OCI-LY1 (cell line): ENCODE results near the gene BTBD9.

Experiments
- CTCF ChIP-seq: fragments of 200-600 bp; sonication (generic), shearing (Covaris generic); IDR thresholded peaks from 2 replicates; pipeline ENCODE4 v1.5.1; 2017; ENCODE audit warnings: mild to moderate bottlenecking, antibody characterized with exemption, low read length, moderate library complexity, mixed read lengths
- EZH2 ChIP-seq: fragments of 200-600 bp; sonication (generic), shearing (Covaris generic); IDR thresholded peaks from 2 replicates; pipeline ENCODE4 v1.8.0; 2017; ENCODE audit warnings: borderline replicate concordance, mixed run types, mild to moderate bottlenecking, antibody characterized with exemption, low read length, moderate library complexity, mixed read lengths

- TF ChIP-seq CTCF (no peak), EZH2 (no peak)
These were observed 10.0 kb upstream of the BTBD9 start for GRCh38 chr6:38649744-38650143.
